Cardiac muscle cell (in vitro differentiated cells and primary cell): ENCODE data around the gene RGS13. TPM values are rescaled to one million over a fixed set of nuclear protein-coding genes. Genes with fewer than 3 reads are reported as not detected.

Experiments
- DNase-seq, 2 donors: peaks; one replicate each; pipeline versions ENCODE4 v3.0.0 to v3.0.0-alpha.2; 2010 to 2017; ENCODE audit warnings: low read depth in 1 of 2, low spot score in 1 of 2
- H3K27ac ChIP-seq: fragments of 200-600 bp; sonication (generic); 2 replicates; pipeline ENCODE4 v1.5.1; 2016
- H3K27me3 ChIP-seq: fragments of 200-600 bp; sonication (generic); 2 replicates; pipeline ENCODE4 v1.6.0; 2016; ENCODE audit warnings: control low read depth
- H3K36me3 ChIP-seq: fragments of 200-600 bp; sonication (generic); 2 replicates; pipeline ENCODE4 v1.5.1; 2016; ENCODE audit warnings: control low read depth
- H3K4me1 ChIP-seq: fragments of 200-600 bp; sonication (generic); 2 replicates; pipeline ENCODE4 v1.8.1; 2017; ENCODE audit warnings: low read depth, mild to moderate bottlenecking, mixed run types
- H3K4me3 ChIP-seq: fragments of 200-600 bp; sonication (generic); 2 replicates; pipeline ENCODE4 v1.5.1; 2016; ENCODE audit warnings: mild to moderate bottlenecking
- H3K9me3 ChIP-seq: fragments of 200-600 bp; sonication (generic); 2 replicates; pipeline ENCODE4 v1.5.1; 2017; ENCODE audit warnings: low read depth, mild to moderate bottlenecking, control low read depth
- polyA plus RNA-seq: library from polyadenylated mRNA; unstranded; fragments of >200 nt; fragmentation: Nextera tagmentation; extraction: Ambion mirVana; gene quantifications from 2 replicates; pipeline ENCODE4 v1.2.1, GENCODE V29; 2016
- total RNA-seq: library from RNA; depleted of rRNA; stranded (reverse); fragments of >200 nt; gene quantifications from 2 replicates; pipeline ENCODE4 v1.2.3, GENCODE V29; 2016
- TF ChIP-seq, protein P1 (sequence below): IDR thresholded peaks from 2 replicates; pipeline ENCODE4 v1.5.1; 2012; ENCODE audit warnings: low read depth, mild to moderate bottlenecking, low read length

RGS13 gene
- total and polyA plus RNA-seq, 2 experiments from 2014 or later: 1.3 to 4.8 TPM

DNA sequence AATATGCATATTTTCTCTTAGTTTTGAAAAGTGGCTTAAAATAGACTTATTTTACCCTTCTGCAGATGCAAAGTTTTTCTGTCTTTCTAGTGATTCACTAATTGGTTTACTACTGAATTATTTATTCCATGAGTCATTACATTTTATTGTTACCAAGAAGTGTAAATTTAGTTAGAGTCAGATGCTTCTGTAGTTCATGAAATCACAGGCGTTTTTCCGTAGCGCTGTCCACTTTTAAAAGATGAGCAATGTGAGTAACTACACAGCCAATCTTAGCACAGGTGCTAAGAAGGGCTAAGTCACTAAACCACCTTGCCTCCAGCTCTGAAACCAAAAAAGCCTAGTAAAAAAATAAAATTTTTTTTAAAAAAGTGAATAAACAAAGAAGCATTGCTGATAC lies 24.7 kb downstream of the RGS13 start:
- H3K36me3 ChIP-seq: no peaks in the 10 kb centered on the region

DNA sequence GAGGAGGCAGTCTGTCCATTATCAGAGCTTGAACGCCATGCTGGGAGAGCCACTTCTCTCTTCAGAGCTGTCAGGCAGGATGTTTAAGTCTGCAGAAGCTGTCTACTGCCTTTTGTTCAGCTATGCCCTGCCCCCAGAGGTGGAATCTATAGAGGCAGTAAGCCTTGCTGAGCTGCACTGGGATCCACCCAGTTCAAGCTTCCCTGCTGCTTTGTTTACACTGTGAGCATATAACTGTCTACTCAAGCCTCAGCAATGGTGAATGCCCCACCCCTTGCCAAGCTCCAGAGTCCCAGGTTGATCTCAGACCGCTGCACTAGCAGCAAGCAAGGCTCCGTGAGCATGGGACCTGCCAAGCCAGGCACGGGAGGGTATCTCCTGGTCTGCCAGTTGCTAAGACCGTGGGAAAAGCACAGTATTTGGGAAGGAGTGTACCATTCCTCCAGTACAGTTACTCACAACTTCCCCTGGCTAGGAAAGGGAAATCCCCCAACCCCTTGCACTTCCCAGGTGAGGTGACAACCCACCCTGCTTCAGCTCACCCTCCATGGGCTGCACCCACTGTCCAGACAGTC lies 32.5 kb downstream of the RGS13 start:
- Histone ChIP-seq H3K4me1 (no peaks in the 10 kb centered on the region), H3K27me3 (no peaks in the 10 kb centered on the region), H3K27ac (no peak overlapping the region), H3K36me3 (no peaks in the 10 kb centered on the region), H3K4me3 (no peak overlapping the region), H3K9me3 (no peaks in the 10 kb centered on the region)
- no peak for DNase-seq
- TF ChIP-seq, protein P1, sequence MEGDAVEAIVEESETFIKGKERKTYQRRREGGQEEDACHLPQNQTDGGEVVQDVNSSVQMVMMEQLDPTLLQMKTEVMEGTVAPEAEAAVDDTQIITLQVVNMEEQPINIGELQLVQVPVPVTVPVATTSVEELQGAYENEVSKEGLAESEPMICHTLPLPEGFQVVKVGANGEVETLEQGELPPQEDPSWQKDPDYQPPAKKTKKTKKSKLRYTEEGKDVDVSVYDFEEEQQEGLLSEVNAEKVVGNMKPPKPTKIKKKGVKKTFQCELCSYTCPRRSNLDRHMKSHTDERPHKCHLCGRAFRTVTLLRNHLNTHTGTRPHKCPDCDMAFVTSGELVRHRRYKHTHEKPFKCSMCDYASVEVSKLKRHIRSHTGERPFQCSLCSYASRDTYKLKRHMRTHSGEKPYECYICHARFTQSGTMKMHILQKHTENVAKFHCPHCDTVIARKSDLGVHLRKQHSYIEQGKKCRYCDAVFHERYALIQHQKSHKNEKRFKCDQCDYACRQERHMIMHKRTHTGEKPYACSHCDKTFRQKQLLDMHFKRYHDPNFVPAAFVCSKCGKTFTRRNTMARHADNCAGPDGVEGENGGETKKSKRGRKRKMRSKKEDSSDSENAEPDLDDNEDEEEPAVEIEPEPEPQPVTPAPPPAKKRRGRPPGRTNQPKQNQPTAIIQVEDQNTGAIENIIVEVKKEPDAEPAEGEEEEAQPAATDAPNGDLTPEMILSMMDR: no peak

More for the DNA sequence above, 24.7 kb downstream of the RGS13 start:
- H3K27ac ChIP-seq: no peak overlapping the region
- no peaks in the 10 kb centered on the region for H3K4me1 ChIP-seq
- no peak for DNase-seq
- no peak overlapping the region for H3K4me3 ChIP-seq
- TF ChIP-seq, protein P1: no peak
- no peaks in the 10 kb centered on the region for H3K27me3 ChIP-seq
- no peaks in the 10 kb centered on the region for H3K9me3 ChIP-seq

DNA sequence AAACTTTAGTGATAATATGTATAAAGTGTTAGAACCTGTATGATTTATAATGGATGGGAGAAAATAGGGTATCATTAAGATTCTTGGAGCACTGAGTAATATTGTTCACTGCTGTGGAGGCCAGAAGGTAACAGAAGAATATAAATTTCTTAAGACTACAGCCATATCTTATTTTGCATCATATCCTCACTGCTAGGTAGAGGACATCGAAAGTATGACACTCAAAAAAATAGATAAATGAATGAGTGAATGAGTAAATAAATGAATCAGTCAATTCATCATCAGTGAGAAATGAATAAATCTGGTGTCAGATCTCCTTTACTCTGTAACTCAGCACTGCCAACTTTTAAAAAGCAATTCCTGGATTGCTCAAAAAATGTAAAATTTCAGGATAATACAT lies 33.2 kb downstream of the RGS13 start:
- H3K4me3 ChIP-seq: no peak overlapping the region
- TF ChIP-seq, protein P1: no peak
- DNase-seq: no peak

DNA sequence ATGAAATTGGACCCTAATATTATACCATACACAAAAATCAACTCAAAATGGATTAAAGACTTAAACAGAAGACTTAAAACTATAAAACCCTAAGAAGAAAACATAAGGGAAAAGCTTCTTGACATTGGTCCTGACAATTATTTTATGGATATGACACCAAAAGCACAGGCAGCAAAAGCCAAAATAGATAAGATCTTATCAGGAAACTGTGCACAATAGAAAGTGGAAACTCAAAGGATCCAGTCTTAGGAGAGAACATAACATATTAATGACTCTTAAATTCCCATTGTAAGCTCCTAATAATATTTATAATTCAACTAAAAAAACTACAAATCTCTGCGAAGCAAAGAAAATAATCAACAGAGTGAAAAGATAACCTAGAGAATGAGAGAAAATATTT lies 39.8 kb downstream of the RGS13 start:
- no peak overlapping the region for H3K4me3 ChIP-seq
- no peak overlapping the region for H3K27ac ChIP-seq
- TF ChIP-seq, protein P1: no peak
- no peaks in the 10 kb centered on the region for H3K9me3 ChIP-seq
- no peaks in the 10 kb centered on the region for H3K36me3 ChIP-seq
- H3K4me1 ChIP-seq: no peaks in the 10 kb centered on the region
- H3K27me3 ChIP-seq: no peaks in the 10 kb centered on the region
- DNase-seq: no peak

More for the DNA sequence above, 33.2 kb downstream of the RGS13 start:
- Histone ChIP-seq H3K27ac (no peak overlapping the region), H3K4me1 (no peaks in the 10 kb centered on the region), H3K9me3 (no peaks in the 10 kb centered on the region), H3K27me3 (no peaks in the 10 kb centered on the region), H3K36me3 (no peaks in the 10 kb centered on the region)

DNA sequence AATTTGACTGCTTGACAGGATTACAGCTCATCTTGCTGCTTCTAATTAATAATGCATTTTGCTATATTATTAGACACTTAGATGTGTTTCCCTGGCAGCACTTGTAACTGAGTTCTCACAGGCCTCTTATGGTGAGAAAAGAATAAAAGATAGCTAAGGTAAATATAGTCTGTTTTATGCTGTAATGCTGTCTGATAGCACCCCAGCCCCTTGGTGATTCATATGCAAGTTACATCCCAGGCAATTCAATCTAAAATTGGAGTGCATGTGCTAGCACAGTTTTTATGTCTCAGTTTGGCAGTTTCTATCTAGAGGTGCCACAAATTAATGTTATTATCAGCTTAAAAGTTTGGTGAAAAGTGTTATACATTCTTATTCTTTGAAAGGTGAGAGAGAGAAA lies 42.2 kb downstream of the RGS13 start:
- Histone ChIP-seq H3K9me3 (no peaks in the 10 kb centered on the region), H3K27me3 (no peaks in the 10 kb centered on the region), H3K36me3 (no peaks in the 10 kb centered on the region), H3K4me1 (no peaks in the 10 kb centered on the region), H3K27ac (no peak overlapping the region), H3K4me3 (no peak overlapping the region)
- DNase-seq: no peak
- TF ChIP-seq, protein P1: no peak
